ENCODE data around the gene FAM117A. TPM values are rescaled to one million over a fixed set of nuclear protein-coding genes. Genes with fewer than 3 reads are reported as not detected.
"Not testable (repeated sequence)": the region's sequence is repeated elsewhere in the genome, so short reads cannot be mapped to it uniquely, and the experiment has no call there.

The FAM117A gene
- polyA plus RNA-seq, 2 of the 4 experiments (the other 2 are of a cell fraction): 1.8 TPM

DNA sequence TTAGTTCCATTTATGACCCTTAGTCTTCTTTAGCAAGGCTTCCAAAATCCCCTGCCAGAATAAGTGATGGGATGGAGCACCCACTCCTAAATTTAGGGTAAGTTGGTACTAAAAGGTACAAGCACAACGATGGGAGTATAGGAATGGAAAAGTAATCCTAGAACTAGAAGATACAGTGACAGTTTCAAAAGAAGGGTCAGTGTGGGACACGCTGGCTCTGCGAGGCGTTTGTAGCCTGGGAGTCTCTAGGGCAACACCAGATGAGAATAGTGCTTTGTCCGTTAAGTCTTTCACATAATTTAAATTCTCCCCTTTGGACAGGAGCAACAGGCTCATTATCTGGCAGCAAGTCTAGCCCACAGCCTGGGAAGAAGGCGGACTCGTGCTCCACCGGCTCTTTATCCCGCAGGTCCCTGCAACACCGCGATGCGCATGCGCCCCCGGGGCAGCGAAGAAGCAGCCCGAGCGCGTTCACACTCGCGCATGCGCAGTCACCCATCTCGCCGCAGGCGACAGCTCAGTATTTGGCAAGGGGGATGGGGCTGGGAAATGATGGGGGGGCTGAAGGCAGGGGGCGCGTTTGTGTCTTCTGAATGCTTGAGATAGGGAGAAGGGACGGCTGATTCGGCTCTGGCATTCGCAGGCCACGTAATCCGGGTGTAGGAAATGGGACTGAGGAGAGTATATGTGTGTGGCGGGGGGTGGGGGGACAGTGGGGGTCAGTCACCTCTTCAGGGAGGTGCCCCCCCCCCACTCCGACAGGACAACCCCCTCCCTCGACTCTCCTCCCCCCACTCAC lies 86.6 kb downstream of the FAM117A start:
- no peaks in the 10 kb centered on the region for H3K9me3 ChIP-seq
- TF ChIP-seq, protein P1, sequence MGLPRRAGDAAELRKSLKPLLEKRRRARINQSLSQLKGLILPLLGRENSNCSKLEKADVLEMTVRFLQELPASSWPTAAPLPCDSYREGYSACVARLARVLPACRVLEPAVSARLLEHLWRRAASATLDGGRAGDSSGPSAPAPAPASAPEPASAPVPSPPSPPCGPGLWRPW (IDR thresholded peaks at IDR 0.05): no peak
- TF ChIP-seq KDM5A (IDR thresholded peaks at IDR 0.05) (no peak), JUN (IDR thresholded peaks at IDR 0.05) (peak in 1 of 2 experiments; percentile 71; a peak in 3 of 5 replicates), SMC3 (IDR thresholded peaks at IDR 0.05) (no peak), POLR2A (IDR thresholded peaks at IDR 0.05; ENCODE audit: low read length) (peak; percentile 90), GATA3 (IDR thresholded peaks at IDR 0.05; ENCODE audit: borderline replicate concordance) (0 out of 2 replicates have a peak, but pooled peaks have one; percentile 19), CBX2 (IDR thresholded peaks at IDR 0.05; ENCODE audit: borderline replicate concordance, low read depth) (no peak), EP300 (IDR thresholded peaks at IDR 0.05) (no peak; a peak in 1 of 5 replicates), MYC (IDR thresholded peaks at IDR 0.05; ENCODE audit: borderline replicate concordance, low read length) (peak; percentile 59; the same call in 1 of the 2 replicates), PHF8 (IDR thresholded peaks at IDR 0.05; ENCODE audit: borderline replicate concordance, low read depth) (peak; percentile 46; the same call in 1 of the 2 replicates), HOXA7 (CRISPR knock-in tag; IDR thresholded peaks at IDR 0.05) (no peak)
- TF ChIP-seq, protein P2, sequence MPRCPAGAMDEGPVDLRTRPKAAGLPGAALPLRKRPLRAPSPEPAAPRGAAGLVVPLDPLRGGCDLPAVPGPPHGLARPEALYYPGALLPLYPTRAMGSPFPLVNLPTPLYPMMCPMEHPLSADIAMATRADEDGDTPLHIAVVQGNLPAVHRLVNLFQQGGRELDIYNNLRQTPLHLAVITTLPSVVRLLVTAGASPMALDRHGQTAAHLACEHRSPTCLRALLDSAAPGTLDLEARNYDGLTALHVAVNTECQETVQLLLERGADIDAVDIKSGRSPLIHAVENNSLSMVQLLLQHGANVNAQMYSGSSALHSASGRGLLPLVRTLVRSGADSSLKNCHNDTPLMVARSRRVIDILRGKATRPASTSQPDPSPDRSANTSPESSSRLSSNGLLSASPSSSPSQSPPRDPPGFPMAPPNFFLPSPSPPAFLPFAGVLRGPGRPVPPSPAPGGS (IDR thresholded peaks at IDR 0.05): peak; percentile 48; the same call in 2 of the 3 replicates
- TF ChIP-seq, protein P3, sequence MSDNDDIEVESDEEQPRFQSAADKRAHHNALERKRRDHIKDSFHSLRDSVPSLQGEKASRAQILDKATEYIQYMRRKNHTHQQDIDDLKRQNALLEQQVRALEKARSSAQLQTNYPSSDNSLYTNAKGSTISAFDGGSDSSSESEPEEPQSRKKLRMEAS (IDR thresholded peaks at IDR 0.05): peak; percentile 43
- TF ChIP-seq, protein P4, sequence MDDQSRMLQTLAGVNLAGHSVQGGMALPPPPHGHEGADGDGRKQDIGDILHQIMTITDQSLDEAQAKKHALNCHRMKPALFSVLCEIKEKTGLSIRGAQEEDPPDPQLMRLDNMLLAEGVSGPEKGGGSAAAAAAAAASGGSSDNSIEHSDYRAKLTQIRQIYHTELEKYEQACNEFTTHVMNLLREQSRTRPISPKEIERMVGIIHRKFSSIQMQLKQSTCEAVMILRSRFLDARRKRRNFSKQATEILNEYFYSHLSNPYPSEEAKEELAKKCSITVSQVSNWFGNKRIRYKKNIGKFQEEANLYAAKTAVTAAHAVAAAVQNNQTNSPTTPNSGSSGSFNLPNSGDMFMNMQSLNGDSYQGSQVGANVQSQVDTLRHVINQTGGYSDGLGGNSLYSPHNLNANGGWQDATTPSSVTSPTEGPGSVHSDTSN (IDR thresholded peaks at IDR 0.05): no peak
- peak; percentile 94 to 99 for DNase-seq (ENCODE audit: low read depth in 1 of 2, low spot score in 1 of 2)
- peak overlapping the region; percentile 93 to 96 for H3K27ac ChIP-seq
- POLR2A ChIA-PET: interaction anchor here (0.6 to 1.0 kb wide), 11 partner anchors 30 to 802 kb away, joined by 3 to 10 read pairs (median 4); partner anchors contain the start of genes FAM117A, NXPH3 and PHB1
- H3K4me2 ChIP-seq: peak overlapping the region; percentile 96
- peak overlapping the region; percentile 73 for H3K4me3 ChIP-seq
- H3K4me1 ChIP-seq: peaks cover 19% of the 10 kb centered on the region
- peak; percentile 81 to 88 for ATAC-seq
- CTCF ChIA-PET: interaction anchor here (0.6 to 14.7 kb wide), 8 partner anchors 22 to 253 kb away, joined by 3 to 181 read pairs (median 4); partner anchors contain the start of gene NXPH3
- under 1% methylated on average over 18 of the region's 34 CpGs for WGBS (ENCODE audit: missing lambda C conversion rate)
- no peak for FAIRE-seq

DNA sequence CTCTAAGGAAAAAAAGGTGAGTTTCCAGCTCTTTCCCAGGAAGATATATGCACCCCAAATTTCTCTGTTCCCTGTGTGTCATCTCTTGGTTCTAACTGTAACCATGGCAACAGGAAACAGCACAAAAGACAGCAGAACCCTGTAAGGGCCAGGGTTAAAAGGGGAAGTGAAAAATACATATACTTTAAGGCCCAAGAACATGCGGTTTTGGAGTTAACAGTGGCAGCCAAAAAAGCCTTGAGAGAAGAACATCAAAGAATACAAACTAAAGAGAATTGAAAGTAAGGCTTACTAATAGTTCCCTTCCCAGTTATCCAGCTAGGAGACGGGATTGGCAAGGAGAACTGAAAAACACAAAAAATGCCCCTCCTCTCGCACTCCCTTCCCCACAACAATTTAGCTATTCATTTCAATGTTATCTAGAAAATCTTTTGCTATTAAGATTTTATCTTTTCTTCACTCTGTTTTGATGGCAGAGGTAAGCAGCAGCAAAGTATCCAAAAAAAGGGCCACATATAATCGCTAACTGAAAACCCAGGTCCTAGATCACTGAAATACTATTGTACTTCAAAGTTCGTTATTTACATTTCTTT lies 87.6 kb downstream of the FAM117A start:
- FAIRE-seq (no peak), DNase-seq (ENCODE audit: low read depth in 1 of 2, low spot score in 1 of 2) (no peak), ATAC-seq (no peak)
- H3K27ac ChIP-seq: peak overlapping the region; percentile 93 to 96; a peak in 5 of 6 replicates
- ChIA-PET CTCF (interaction anchor here (0.6 to 14.7 kb wide), 7 partner anchors 16 to 119 kb away, joined by 3 to 181 read pairs (median 4); partner anchors contain the start of gene NXPH3), POLR2A (interaction anchor here (0.6 kb wide), 1 partner anchor 11 kb away, joined by 4 read pairs; no protein-coding TSS in a partner anchor)
- peaks cover 19% of the 10 kb centered on the region for H3K4me1 ChIP-seq
- peak overlapping the region; percentile 73 for H3K4me3 ChIP-seq
- TF ChIP-seq SREBF2 (IDR thresholded peaks at IDR 0.05): no peak
- no peak for TF ChIP-seq EHF (CRISPR knock-in tag; IDR thresholded peaks at IDR 0.05)
- no peak for TF ChIP-seq RFX5 (IDR thresholded peaks at IDR 0.05)
- no peaks in the 10 kb centered on the region for H3K9me3 ChIP-seq
- 72% methylated on average over 5 of the region's 5 CpGs for WGBS (ENCODE audit: missing lambda C conversion rate)
- H3K4me2 ChIP-seq: peak overlapping the region; percentile 96

DNA sequence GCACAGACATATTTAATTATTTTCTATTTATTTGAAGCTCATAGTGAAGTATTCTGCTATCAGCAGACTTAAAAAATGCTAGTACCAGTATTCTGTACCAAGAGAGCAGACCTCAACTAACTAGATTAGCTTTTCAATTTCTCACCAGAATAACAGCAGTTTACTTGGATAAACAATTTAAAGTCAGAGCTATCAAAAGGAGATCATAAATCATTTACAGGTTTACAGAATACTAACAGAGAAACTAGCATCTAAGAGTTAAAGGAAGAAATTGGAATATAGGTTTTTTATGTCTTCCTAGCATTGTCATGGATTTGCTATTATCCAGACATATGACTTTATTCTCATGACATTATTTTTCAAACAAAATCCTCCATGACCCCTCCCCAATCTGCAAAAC lies 89.4 kb downstream of the FAM117A start:
- Histone ChIP-seq H3K4me3 (no peak overlapping the region), H3K9me3 (no peaks in the 10 kb centered on the region), H3K4me1 (peaks cover 19% of the 10 kb centered on the region), H3K4me2 (no peak overlapping the region), H3K27ac (no peak overlapping the region)
- POLR2A ChIA-PET: no interaction called here
- DNase-seq (ENCODE audit: low read depth in 1 of 2, low spot score in 1 of 2): no peak
- FAIRE-seq: no peak
- ATAC-seq: no peak
- TF ChIP-seq, protein P5, sequence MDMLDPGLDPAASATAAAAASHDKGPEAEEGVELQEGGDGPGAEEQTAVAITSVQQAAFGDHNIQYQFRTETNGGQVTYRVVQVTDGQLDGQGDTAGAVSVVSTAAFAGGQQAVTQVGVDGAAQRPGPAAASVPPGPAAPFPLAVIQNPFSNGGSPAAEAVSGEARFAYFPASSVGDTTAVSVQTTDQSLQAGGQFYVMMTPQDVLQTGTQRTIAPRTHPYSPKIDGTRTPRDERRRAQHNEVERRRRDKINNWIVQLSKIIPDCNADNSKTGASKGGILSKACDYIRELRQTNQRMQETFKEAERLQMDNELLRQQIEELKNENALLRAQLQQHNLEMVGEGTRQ (IDR thresholded peaks at IDR 0.05): no peak
- TF ChIP-seq EP300 (IDR thresholded peaks at IDR 0.05) (no peak), ZFP36 (IDR thresholded peaks at IDR 0.05; ENCODE audit: borderline replicate concordance, partially characterized antibody) (no peak), NPAS2 (CRISPR knock-in tag; IDR thresholded peaks at IDR 0.05; ENCODE audit: borderline replicate concordance) (no peak), MYC (IDR thresholded peaks at IDR 0.05; ENCODE audit: borderline replicate concordance, low read length) (no peak), EHF (CRISPR knock-in tag; IDR thresholded peaks at IDR 0.05) (no peak), BHLHE40 (IDR thresholded peaks at IDR 0.05; ENCODE audit: low read depth, low read length) (no peak), POLR2A (IDR thresholded peaks at IDR 0.05; ENCODE audit: low read length) (no peak), RCOR1 (IDR thresholded peaks at IDR 0.05; ENCODE audit: low read depth, low read length) (no peak), TP53 (CRISPR knock-in tag; IDR thresholded peaks at IDR 0.05) (no peak), RFX5 (IDR thresholded peaks at IDR 0.05) (no peak), NR3C1 (IDR thresholded peaks at IDR 0.05) (no peak)
- TF ChIP-seq, protein P4 (IDR thresholded peaks at IDR 0.05): no peak
- CTCF ChIA-PET: interaction anchor here (0.8 to 2.4 kb wide), 7 partner anchors 15 to 118 kb away, joined by 3 to 13 read pairs (median 4); partner anchors contain the start of gene SLC35B1

DNA sequence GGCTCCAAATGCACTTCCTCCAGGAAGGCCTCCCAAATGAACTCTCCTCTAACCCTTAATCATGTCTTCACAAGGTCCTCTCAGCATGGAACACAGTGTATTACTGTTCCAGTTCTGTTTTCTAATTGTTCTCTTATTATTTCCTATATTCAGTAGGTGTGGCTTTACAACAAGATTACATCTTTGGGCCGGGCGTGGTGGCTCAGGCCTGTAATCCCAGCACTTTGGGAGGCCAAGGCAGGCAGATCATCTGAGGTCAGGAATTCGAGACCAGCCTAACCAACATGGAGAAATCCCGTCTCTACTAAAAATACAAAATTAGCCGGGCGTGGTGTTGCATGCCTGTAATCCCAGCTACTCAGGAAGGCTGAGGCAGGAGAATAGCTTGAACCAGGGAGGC lies 90.3 kb downstream of the FAM117A start:
- DNase-seq (ENCODE audit: low read depth in 1 of 2, low spot score in 1 of 2); H3K9me3 ChIP-seq; POLR2A ChIA-PET; FAIRE-seq; H3K4me2 ChIP-seq; ATAC-seq; H3K27ac ChIP-seq; H3K4me3 ChIP-seq: not testable (repeated sequence)
- CTCF ChIA-PET: interaction anchor here (1.0 to 2.4 kb wide), 3 partner anchors 22 to 117 kb away, joined by 3 to 13 read pairs (median 4); no protein-coding TSS in a partner anchor
- WGBS (ENCODE audit: missing lambda C conversion rate): 92% methylated on average over 6 of the region's 6 CpGs
- peaks cover 19% of the 10 kb centered on the region for H3K4me1 ChIP-seq
